Chondrocyte (in vitro differentiated cells): ENCODE measurements around the gene NFKB2. TPM values are rescaled to one million over a fixed set of nuclear protein-coding genes. Genes with fewer than 3 reads are reported as not detected.

ENCODE experiments used
- DNase-seq: peaks from one replicate; pipeline ENCODE4 v3.0.0; 2021; ENCODE audit warnings: mixed read lengths, low spot score
- H3K27ac Mint-ChIP-seq: one replicate; pipeline ENCODE4 v1.8.0; 2021; ENCODE audit warnings: mild to moderate bottlenecking, moderate library complexity, mixed read lengths; ENCODE audit not compliant: unreplicated experiment
- H3K27me3 Mint-ChIP-seq: 2 replicates; pipeline ENCODE4 v1.8.0; 2021; ENCODE audit warnings: low read depth, mixed read lengths
- H3K36me3 Mint-ChIP-seq: 2 replicates; pipeline ENCODE4 v1.8.0; 2021; ENCODE audit warnings: low read depth, mixed read lengths
- H3K4me1 Mint-ChIP-seq: 2 replicates; pipeline ENCODE4 v1.8.0; 2021; ENCODE audit warnings: low read depth, mild to moderate bottlenecking, mixed read lengths
- H3K4me3 Mint-ChIP-seq: one replicate; pipeline ENCODE4 v1.8.0; 2021; ENCODE audit warnings: mild to moderate bottlenecking, moderate library complexity, mixed read lengths; ENCODE audit not compliant: unreplicated experiment
- H3K9me3 Mint-ChIP-seq: 2 replicates; pipeline ENCODE4 v1.8.0; 2021; ENCODE audit warnings: low read depth, mixed read lengths
- total RNA-seq: library from RNA; stranded (reverse); gene quantifications from 3 replicates; pipeline ENCODE4 v1.2.1, GENCODE V29; 2021
- TF ChIP-seq, protein P1 (sequence below): fragments of 200-600 bp; sonication (generic); IDR thresholded peaks from 2 replicates; pipeline ENCODE4 v1.5.0; 2021; ENCODE audit warnings: antibody characterized with exemption, mild to moderate bottlenecking, moderate library complexity

NFKB2 gene
- total RNA-seq, 1 donor from 2014 or later, result 38.0 TPM

DNA sequence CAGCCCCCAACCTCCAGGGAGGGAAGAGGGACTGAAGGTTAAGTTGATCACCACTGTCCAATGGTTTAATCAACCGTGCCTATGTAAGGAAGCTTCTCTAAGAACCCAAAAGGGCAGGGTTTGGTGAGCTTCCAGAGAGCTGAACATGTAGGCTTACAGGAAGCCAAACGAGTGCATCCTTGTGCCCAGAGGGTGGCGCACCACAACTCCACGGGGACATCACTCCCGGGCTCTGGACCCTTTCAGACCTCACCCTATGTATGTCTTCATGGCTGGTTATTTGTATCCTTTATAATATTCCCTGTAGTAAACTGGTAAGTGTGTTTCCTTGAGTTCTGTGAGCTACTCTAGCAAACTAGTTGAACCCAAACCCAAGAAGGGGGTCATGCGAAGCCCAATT lies 11.5 kb upstream of the NFKB2 start:
- Mint-ChIP-seq H3K9me3 (no peaks in the 10 kb centered on the region), H3K4me1 (peaks cover 8% of the 10 kb centered on the region), H3K4me3 (no peak overlapping the region), H3K27ac (no peak overlapping the region), H3K36me3 (peaks cover 23% of the 10 kb centered on the region), H3K27me3 (peaks cover 2% of the 10 kb centered on the region)
- TF ChIP-seq, protein P1, sequence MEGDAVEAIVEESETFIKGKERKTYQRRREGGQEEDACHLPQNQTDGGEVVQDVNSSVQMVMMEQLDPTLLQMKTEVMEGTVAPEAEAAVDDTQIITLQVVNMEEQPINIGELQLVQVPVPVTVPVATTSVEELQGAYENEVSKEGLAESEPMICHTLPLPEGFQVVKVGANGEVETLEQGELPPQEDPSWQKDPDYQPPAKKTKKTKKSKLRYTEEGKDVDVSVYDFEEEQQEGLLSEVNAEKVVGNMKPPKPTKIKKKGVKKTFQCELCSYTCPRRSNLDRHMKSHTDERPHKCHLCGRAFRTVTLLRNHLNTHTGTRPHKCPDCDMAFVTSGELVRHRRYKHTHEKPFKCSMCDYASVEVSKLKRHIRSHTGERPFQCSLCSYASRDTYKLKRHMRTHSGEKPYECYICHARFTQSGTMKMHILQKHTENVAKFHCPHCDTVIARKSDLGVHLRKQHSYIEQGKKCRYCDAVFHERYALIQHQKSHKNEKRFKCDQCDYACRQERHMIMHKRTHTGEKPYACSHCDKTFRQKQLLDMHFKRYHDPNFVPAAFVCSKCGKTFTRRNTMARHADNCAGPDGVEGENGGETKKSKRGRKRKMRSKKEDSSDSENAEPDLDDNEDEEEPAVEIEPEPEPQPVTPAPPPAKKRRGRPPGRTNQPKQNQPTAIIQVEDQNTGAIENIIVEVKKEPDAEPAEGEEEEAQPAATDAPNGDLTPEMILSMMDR, result peak; percentile 35
- no peak for DNase-seq

GRCh38 chr10:102384606-102385429 lies 10.7 kb upstream of the NFKB2 start:
- H3K36me3 Mint-ChIP-seq, result peaks cover 19% of the 10 kb centered on the region
- peaks cover 8% of the 10 kb centered on the region for H3K4me1 Mint-ChIP-seq
- TF ChIP-seq, protein P1, result no peak
- peaks cover 3% of the 10 kb centered on the region for H3K27me3 Mint-ChIP-seq
- peak overlapping the region; percentile 51 for H3K27ac Mint-ChIP-seq
- DNase-seq, result no peak
- no peak overlapping the region for H3K4me3 Mint-ChIP-seq
- no peaks in the 10 kb centered on the region for H3K9me3 Mint-ChIP-seq

GRCh38 chr10:102389894-102390293 lies 5.6 kb upstream of the NFKB2 start:
- TF ChIP-seq, protein P1, result no peak
- no peak for DNase-seq
- Mint-ChIP-seq H3K4me3 (no peak overlapping the region), H3K27me3 (peaks cover 10% of the 10 kb centered on the region), H3K36me3 (no peaks in the 10 kb centered on the region), H3K27ac (no peak overlapping the region), H3K9me3 (no peaks in the 10 kb centered on the region), H3K4me1 (peaks cover 21% of the 10 kb centered on the region)

DNA sequence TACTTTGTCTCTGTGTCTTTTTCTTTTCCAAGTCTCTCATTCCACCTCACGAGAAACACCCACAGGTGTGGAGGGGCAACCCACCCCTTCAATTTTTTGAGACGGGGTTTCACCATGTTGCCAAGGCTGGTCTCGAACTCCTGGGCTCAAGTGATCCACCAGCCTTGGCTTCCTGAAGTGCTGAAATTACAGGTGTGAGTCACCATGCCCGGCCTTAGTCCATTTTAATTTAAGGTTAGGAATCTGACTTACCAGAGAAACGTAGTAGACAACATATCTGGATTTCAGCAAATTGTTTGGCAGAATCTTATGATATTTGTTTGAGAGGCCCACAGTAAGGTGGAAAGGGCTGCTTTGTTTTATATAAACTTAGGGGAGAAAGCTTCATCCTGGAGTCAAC lies 3.2 kb upstream of the NFKB2 start:
- no peak for DNase-seq
- H3K4me1 Mint-ChIP-seq, result peaks cover 28% of the 10 kb centered on the region
- H3K27ac Mint-ChIP-seq, result no peak overlapping the region
- TF ChIP-seq, protein P1, result no peak
- H3K27me3 Mint-ChIP-seq, result peaks cover 10% of the 10 kb centered on the region
- no peaks in the 10 kb centered on the region for H3K9me3 Mint-ChIP-seq
- H3K4me3 Mint-ChIP-seq, result no peak overlapping the region
- H3K36me3 Mint-ChIP-seq, result no peaks in the 10 kb centered on the region

DNA sequence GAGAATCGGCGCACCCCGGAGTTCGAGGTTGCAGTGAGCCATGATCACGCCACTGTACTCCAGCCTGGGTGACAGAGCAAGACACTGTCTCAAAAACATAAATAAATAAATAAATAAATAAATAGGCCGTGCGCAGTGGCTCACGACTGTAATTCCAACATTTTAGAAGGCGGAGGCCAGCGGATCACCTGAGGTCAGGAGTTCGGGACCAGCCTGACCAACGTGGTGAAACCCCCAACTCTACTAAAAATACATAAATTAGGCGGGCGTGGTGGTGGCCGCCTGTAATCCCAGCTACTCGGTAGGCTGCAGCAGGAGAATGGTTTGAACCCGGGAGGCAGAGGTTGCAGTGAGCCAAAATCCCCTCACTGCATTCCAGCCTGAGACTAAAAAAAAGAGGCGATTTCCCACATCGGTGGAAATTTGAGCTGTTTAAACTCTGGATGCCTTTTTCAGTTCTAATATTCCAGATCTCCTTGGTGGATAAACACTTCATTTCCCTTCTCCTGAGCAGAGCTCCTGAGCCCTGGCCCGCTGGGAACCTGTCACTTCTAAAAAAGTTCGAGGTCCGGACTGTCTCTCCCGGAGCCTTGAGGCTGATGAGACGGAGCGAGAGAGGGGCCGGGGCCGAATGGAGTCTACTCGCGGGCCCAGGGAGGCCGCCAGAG lies 2.0 kb upstream of the NFKB2 start:
- peaks cover 3% of the 10 kb centered on the region for H3K36me3 Mint-ChIP-seq
- H3K9me3 Mint-ChIP-seq, result no peaks in the 10 kb centered on the region
- peak overlapping the region; percentile 83 for H3K4me3 Mint-ChIP-seq
- peaks cover 10% of the 10 kb centered on the region for H3K27me3 Mint-ChIP-seq
- TF ChIP-seq, protein P1, result no peak
- H3K27ac Mint-ChIP-seq, result peak overlapping the region; percentile 97
- DNase-seq, result no peak
- peaks cover 35% of the 10 kb centered on the region for H3K4me1 Mint-ChIP-seq
